GM23338 (cell line): ENCODE data around the gene FAM13A.

Experiments
- CREB1 ChIP-seq: fragments of 250-450 bp; sonication (Bioruptor Pico); IDR thresholded peaks from 2 replicates; pipeline ENCODE4 v1.5.0; 2020; ENCODE audit warnings: low read depth, mild to moderate bottlenecking, moderate library complexity
- CTCF ChIP-seq, 2 experiments: fragments of 200-600 bp in 1 of 2; sonication (generic) in 1 of 2; conservative IDR thresholded peaks; 2 replicates each; pipeline versions ENCODE4 v1.5.1 to v1.6.1; 2016 to 2017; ENCODE audit warnings: antibody characterized with exemption in 2 of 2, low read depth in 2 of 2, mild to moderate bottlenecking in 2 of 2, moderate library complexity in 1 of 2
- ETS1 ChIP-seq: IDR thresholded peaks from 2 replicates; pipeline ENCODE4 v1.6.1; 2016; ENCODE audit warnings: antibody characterized with exemption
- EZH2 ChIP-seq: fragments of 200-600 bp; sonication (generic); IDR thresholded peaks from one replicate; pipeline ENCODE4 v1.8.0; 2017; ENCODE audit warnings: antibody characterized with exemption, mild to moderate bottlenecking, low read depth; ENCODE audit not compliant: unreplicated experiment
- EZH2phosphoT487 ChIP-seq: fragments of 200-600 bp; sonication (generic); IDR thresholded peaks from one replicate; pipeline ENCODE4 v1.8.1; 2018; ENCODE audit warnings: antibody characterized with exemption; ENCODE audit not compliant: unreplicated experiment
- JUNB ChIP-seq: IDR thresholded peaks from one replicate; pipeline ENCODE4 v1.6.1; 2016; ENCODE audit warnings: antibody characterized with exemption; ENCODE audit not compliant: unreplicated experiment
- NANOG ChIP-seq: IDR thresholded peaks from 2 replicates; pipeline ENCODE4 v1.6.1; 2016; ENCODE audit warnings: antibody characterized with exemption, borderline replicate concordance
- POLR2AphosphoS5 ChIP-seq: IDR thresholded peaks from 2 replicates; pipeline ENCODE4 v1.6.1; 2016; ENCODE audit warnings: antibody characterized with exemption, low read depth
- REST ChIP-seq: IDR thresholded peaks from one replicate; pipeline ENCODE4 v1.6.1; 2018; ENCODE audit warnings: antibody characterized with exemption; ENCODE audit not compliant: unreplicated experiment
- STAT1 ChIP-seq: IDR thresholded peaks from one replicate; pipeline ENCODE4 v1.6.1; 2016; ENCODE audit warnings: antibody characterized with exemption; ENCODE audit not compliant: unreplicated experiment
- ZNF114 ChIP-seq: fragments of 250-450 bp; sonication (Bioruptor Pico); IDR thresholded peaks from 2 replicates; pipeline ENCODE4 v1.5.0; 2020; ENCODE audit warnings: mild to moderate bottlenecking, moderate library complexity
- ZNF331 ChIP-seq: fragments of 250-450 bp; sonication (Bioruptor Pico); IDR thresholded peaks from 2 replicates; pipeline ENCODE4 v1.5.0; 2020; ENCODE audit warnings: low read depth, mild to moderate bottlenecking, moderate library complexity
- ZNF462 ChIP-seq: fragments of 250-450 bp; sonication (Bioruptor Pico); IDR thresholded peaks from 2 replicates; pipeline ENCODE4 v1.5.0; 2020; ENCODE audit warnings: mild to moderate bottlenecking, moderate library complexity

- TF ChIP-seq CTCF (conservative IDR thresholded peaks at IDR 0.05; ENCODE audit: low read depth in 2 of 2) = no peak
- no peak for TF ChIP-seq ZNF462 (CRISPR knock-in tag)
- TF ChIP-seq REST = no peak
- no peak for TF ChIP-seq STAT1
- TF ChIP-seq EZH2phosphoT487 = no peak
- TF ChIP-seq EZH2 = no peak
- TF ChIP-seq ZNF114 (CRISPR knock-in tag) = no peak
- no peak for TF ChIP-seq POLR2AphosphoS5
- TF ChIP-seq CREB1 (CRISPR knock-in tag) = no peak
- no peak for TF ChIP-seq JUNB
- no peak for TF ChIP-seq ETS1
- TF ChIP-seq ZNF331 (CRISPR knock-in tag) = no peak
- TF ChIP-seq NANOG = no peak
These were observed 163.0 kb downstream of the FAM13A start for GRCh38 chr4:88893961-88894360.
